Vagina (tissue), 2 donors: ENCODE measurements around the gene FAM210A.

Experiments used
- POLR2A ChIP-seq, 2 donors: fragments of 450-650 bp; IDR thresholded peaks; one replicate each; pipeline ENCODE4 v1.6.1; 2017; ENCODE audit warnings: antibody characterized with exemption in 2 of 2, mild to moderate bottlenecking in 2 of 2, moderate library complexity in 2 of 2
- POLR2AphosphoS5 ChIP-seq, 2 donors: sonication (generic); formaldehyde crosslinking; IDR thresholded peaks; one replicate each; pipeline ENCODE4 v1.9.0; 2017; ENCODE audit warnings: antibody characterized with exemption in 2 of 2, mild to moderate bottlenecking in 2 of 2, low read depth in 1 of 2; ENCODE audit not compliant: insufficient read depth in 1 of 2
- TF ChIP-seq, protein P1 (sequence below), 3 experiments: fragments of 450-650 bp in 2 of 3; fragments of 200-600 bp in 1 of 3; sonication (generic) in 1 of 3; IDR thresholded peaks; one replicate each; pipeline ENCODE4 v1.5.1; 2017 to 2019; ENCODE audit warnings: antibody characterized with exemption in 3 of 3, mild to moderate bottlenecking in 2 of 3, moderate library complexity in 2 of 3

- TF ChIP-seq POLR2A (IDR thresholded peaks at IDR 0.05) (no peak), POLR2AphosphoS5 (IDR thresholded peaks at IDR 0.05; ENCODE audit: insufficient read depth in 1 of 2, low read depth in 1 of 2) (no peak)
- TF ChIP-seq, protein P1, sequence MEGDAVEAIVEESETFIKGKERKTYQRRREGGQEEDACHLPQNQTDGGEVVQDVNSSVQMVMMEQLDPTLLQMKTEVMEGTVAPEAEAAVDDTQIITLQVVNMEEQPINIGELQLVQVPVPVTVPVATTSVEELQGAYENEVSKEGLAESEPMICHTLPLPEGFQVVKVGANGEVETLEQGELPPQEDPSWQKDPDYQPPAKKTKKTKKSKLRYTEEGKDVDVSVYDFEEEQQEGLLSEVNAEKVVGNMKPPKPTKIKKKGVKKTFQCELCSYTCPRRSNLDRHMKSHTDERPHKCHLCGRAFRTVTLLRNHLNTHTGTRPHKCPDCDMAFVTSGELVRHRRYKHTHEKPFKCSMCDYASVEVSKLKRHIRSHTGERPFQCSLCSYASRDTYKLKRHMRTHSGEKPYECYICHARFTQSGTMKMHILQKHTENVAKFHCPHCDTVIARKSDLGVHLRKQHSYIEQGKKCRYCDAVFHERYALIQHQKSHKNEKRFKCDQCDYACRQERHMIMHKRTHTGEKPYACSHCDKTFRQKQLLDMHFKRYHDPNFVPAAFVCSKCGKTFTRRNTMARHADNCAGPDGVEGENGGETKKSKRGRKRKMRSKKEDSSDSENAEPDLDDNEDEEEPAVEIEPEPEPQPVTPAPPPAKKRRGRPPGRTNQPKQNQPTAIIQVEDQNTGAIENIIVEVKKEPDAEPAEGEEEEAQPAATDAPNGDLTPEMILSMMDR (IDR thresholded peaks at IDR 0.05) = no peak
Observed at GRCh38 chr18:13756261-13756660, 29.9 kb upstream of the FAM210A start.
